Upper lobe of right lung (tissue), 1 donor: ENCODE measurements around the gene INCA1. TPM values are rescaled to one million over a fixed set of nuclear protein-coding genes. Genes with fewer than 3 reads are reported as not detected.

Experiments
- ATAC-seq: fragments of 200-7000 bp; cut with Tn5 transposase; one replicate; pipeline ENCODE4 v1.9.1; 2020; ENCODE audit warnings: mild to moderate bottlenecking, moderate library complexity
- DNase-seq: peaks from one replicate; pipeline ENCODE4 v3.0.0-alpha.2; 2020
- H3K27ac ChIP-seq: fragments of 200-600 bp; one replicate; pipeline ENCODE4 v1.8.0; 2022
- H3K27me3 ChIP-seq: fragments of 200-600 bp; one replicate; pipeline ENCODE4 v1.8.0; 2022; ENCODE audit warnings: mild to moderate bottlenecking
- H3K36me3 ChIP-seq: fragments of 200-600 bp; one replicate; pipeline ENCODE4 v1.8.0; 2022
- H3K4me1 ChIP-seq: fragments of 200-600 bp; one replicate; pipeline ENCODE4 v1.8.0; 2022
- H3K4me3 ChIP-seq: fragments of 200-600 bp; one replicate; pipeline ENCODE4 v1.8.0; 2022; ENCODE audit warnings: mild to moderate bottlenecking
- H3K9me3 ChIP-seq: fragments of 200-600 bp; one replicate; pipeline ENCODE4 v1.8.0; 2022
- intact Hi-C: fragments of 100-400 bp; cut with DNase I; formaldehyde crosslinking; loops from one replicate; pipeline ENCODE4 v1.11.0; 2022
- total RNA-seq: library from RNA; stranded (reverse); fragmentation: NEBNext Ultra II Directional; extraction: Animal tissue kit (Norgen Biotek cat#: 25700); gene quantifications from one replicate; pipeline ENCODE4 v1.2.1, GENCODE V29; 2021
- TF ChIP-seq, protein P1 (sequence below): fragments of 200-600 bp; IDR thresholded peaks from one replicate; pipeline ENCODE4 v1.8.0; 2022; ENCODE audit warnings: antibody characterized with exemption
- donor health status: DM: no; HTN: yes; CAD: no; lungs with severe emphysema.

INCA1 gene
- total RNA-seq, 1 donor from 2014 or later = 4.5 TPM

DNA sequence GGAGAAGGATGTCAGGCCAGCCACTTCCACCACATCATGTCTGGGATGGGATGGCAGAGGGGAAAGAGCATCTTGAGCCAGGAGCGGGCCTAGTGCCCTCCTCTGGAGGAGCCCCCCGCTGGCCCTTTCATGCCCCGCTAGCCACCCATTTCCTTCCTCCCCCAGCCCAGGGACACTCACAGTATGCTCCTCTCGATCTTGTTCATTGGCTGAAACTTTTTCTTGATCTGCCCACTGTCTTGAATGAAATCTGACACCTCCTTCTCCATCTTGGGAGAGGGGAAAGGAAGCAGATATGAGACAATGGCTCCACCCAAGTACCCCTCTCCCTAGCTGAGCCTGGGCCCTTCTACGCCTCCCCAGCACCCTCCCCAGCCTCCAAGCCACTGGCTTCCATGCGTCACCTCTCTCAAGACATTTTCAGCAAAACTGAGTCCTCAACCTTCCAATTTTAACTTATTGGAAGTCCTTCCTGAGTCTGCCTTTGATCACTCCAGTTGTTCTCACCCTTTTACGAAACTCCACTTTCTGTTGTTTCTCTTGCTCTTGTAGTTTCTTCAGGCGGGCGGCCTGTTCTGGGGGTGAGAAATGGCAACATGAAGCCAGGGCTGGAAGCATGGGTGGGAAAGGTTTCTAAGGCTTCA lies 36.9 kb downstream of the INCA1 start:
- DNase-seq (no peak), ATAC-seq (no peak)
- Histone ChIP-seq H3K36me3 (peaks cover 29% of the 10 kb centered on the region), H3K27me3 (no peaks in the 10 kb centered on the region), H3K4me3 (no peak overlapping the region), H3K4me1 (no peaks in the 10 kb centered on the region), H3K9me3 (no peaks in the 10 kb centered on the region), H3K27ac (no peak overlapping the region)
- intact Hi-C loops = no loop called here
- TF ChIP-seq, protein P1, sequence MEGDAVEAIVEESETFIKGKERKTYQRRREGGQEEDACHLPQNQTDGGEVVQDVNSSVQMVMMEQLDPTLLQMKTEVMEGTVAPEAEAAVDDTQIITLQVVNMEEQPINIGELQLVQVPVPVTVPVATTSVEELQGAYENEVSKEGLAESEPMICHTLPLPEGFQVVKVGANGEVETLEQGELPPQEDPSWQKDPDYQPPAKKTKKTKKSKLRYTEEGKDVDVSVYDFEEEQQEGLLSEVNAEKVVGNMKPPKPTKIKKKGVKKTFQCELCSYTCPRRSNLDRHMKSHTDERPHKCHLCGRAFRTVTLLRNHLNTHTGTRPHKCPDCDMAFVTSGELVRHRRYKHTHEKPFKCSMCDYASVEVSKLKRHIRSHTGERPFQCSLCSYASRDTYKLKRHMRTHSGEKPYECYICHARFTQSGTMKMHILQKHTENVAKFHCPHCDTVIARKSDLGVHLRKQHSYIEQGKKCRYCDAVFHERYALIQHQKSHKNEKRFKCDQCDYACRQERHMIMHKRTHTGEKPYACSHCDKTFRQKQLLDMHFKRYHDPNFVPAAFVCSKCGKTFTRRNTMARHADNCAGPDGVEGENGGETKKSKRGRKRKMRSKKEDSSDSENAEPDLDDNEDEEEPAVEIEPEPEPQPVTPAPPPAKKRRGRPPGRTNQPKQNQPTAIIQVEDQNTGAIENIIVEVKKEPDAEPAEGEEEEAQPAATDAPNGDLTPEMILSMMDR = no peak

DNA sequence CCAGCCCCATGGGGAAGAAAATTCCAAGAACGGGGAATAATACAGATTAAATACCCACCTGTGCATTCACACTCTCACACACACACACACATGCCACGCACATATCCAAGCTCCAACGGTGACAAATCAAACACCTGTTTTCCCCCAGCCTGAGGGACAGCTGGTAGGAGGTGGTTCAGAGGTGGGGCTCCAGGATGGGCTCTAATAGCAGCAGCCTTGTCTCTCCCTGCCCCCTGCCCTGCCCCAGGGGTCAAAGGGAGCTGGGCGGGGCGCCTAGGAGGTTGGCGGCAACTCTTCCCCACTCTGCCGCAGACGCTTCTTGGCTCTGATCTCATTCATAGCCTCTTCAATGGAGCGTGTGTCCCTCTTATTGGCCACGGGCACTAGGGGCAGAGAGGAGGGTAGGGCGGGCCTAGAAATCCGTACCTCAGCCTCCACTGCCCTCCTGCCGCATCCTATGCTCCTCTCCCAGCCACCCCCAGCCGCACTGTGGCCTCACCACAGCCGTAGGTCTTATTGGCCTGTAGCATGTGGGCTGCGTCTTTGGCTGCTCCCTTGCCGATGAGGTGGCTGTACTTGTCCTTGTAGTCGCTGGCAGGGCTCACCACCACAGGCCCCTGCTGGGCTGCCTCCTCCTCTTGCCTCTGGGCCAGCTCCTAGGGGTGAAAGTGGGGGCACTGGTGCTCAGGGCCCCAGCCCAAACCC lies 37.9 kb downstream of the INCA1 start:
- intact Hi-C loops = no loop called here
- Histone ChIP-seq H3K4me1 (no peaks in the 10 kb centered on the region), H3K27me3 (no peaks in the 10 kb centered on the region), H3K27ac (no peak overlapping the region), H3K4me3 (no peak overlapping the region), H3K36me3 (peaks cover 29% of the 10 kb centered on the region), H3K9me3 (no peaks in the 10 kb centered on the region)
- DNase-seq (no peak), ATAC-seq (no peak)
- TF ChIP-seq, protein P1 = no peak

DNA sequence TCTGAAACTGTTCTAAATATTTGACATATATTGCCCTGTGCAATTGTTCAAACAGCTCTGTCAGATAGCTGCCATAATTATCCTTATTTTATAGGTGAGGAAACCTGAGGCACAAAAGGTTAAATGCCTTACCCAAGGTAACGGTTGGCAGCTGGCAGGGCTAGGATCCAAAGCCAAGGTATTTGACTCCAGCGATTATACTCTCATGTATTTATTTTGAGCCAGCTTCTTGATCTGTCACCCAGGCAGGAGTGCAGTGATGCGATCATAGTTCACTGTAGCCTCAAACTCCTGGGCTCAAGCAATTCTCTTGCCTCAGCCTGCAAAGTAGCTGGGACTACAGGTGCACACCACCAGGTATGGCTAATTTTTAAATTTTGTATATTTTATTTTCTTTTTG lies 39.2 kb downstream of the INCA1 start:
- Histone ChIP-seq H3K27me3 (no peaks in the 10 kb centered on the region), H3K4me3 (no peak overlapping the region)
- no peak for ATAC-seq

DNA sequence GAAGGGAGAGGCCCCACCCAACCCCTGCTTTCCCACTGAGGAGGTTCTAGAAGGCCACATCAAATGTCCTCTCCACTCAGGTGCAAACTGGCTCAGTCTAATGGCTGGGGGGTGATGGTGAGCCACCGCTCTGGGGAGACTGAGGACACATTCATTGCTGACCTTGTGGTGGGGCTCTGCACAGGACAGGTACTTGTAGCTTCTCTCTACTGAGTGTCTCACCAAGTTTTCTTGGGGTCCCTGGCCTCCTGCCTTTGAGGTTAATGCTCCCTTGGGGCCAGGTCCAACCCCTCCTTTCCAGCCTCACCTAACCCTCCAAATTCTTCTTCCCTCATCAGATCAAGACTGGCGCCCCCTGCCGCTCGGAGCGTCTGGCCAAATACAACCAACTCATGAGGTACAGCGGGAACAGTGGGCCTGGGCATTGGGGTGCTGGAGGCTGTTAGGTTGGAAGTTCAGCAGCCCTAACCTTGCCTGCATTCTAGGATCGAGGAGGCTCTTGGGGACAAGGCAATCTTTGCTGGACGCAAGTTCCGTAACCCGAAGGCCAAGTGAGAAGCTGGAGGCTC lies 40.7 kb downstream of the INCA1 start:
- H3K27ac ChIP-seq = no peak overlapping the region
- intact Hi-C loops = no loop called here
- H3K4me3 ChIP-seq = no peak overlapping the region
- peaks cover 29% of the 10 kb centered on the region for H3K36me3 ChIP-seq
- TF ChIP-seq, protein P1 = peak; percentile 33
- H3K4me1 ChIP-seq = peaks cover 4% of the 10 kb centered on the region
- ATAC-seq (peak; percentile 39), DNase-seq (peak; percentile 75)
- H3K27me3 ChIP-seq = no peaks in the 10 kb centered on the region
- no peaks in the 10 kb centered on the region for H3K9me3 ChIP-seq

More for the DNA sequence above, 39.2 kb downstream of the INCA1 start:
- intact Hi-C loops = no loop called here
- no peak overlapping the region for H3K27ac ChIP-seq
- TF ChIP-seq, protein P1 = no peak
- no peaks in the 10 kb centered on the region for H3K9me3 ChIP-seq
- peaks cover 29% of the 10 kb centered on the region for H3K36me3 ChIP-seq
- DNase-seq = no peak
- H3K4me1 ChIP-seq = peaks cover 4% of the 10 kb centered on the region

DNA sequence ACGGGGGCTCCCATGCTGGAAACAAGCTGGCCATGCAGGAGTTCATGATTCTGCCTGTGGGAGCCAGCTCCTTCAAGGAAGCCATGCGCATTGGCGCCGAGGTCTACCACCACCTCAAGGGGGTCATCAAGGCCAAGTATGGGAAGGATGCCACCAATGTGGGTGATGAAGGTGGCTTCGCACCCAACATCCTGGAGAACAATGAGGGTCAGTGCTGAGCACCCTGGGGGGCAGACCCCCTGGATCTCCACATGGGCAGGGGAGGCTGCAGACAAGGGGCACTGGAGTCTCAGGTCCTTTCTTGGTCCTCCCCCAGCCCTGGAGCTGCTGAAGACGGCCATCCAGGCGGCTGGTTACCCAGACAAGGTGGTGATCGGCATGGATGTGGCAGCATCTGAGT lies 42.2 kb downstream of the INCA1 start:
- Histone ChIP-seq H3K4me3 (no peak overlapping the region), H3K27me3 (no peaks in the 10 kb centered on the region), H3K4me1 (peaks cover 15% of the 10 kb centered on the region), H3K27ac (no peak overlapping the region), H3K36me3 (peaks cover 17% of the 10 kb centered on the region), H3K9me3 (no peaks in the 10 kb centered on the region)
- TF ChIP-seq, protein P1 = no peak
- DNase-seq (no peak), ATAC-seq (no peak)
- intact Hi-C loops = no loop called here
